Activated naive CD4-positive, alpha-beta T cell treated with anti-CD3 and anti-CD28 coated beads, Interleukin-2, amount 50 U/mL, for 72 hours (primary cell): ENCODE measurements around the gene CD1D. TPM values are rescaled to one million over a fixed set of nuclear protein-coding genes. Genes with fewer than 3 reads are reported as not detected.
"Not testable (repeated sequence)": the region's sequence is repeated elsewhere in the genome, so short reads cannot be mapped to it uniquely, and the experiment has no call there.

Source experiments
- ATAC-seq, 2 donors: fragments of 150-1000 bp; cut with Tn5 transposase; 2 replicates each; pipeline ENCODE4 v1.10.0; 2021; ENCODE audit warnings: mild to moderate bottlenecking in 2 of 2, moderate library complexity in 2 of 2
- DNase-seq, 2 donors: peaks; one replicate each; pipeline ENCODE4 v3.0.0; 2021 to 2022; ENCODE audit warnings: low spot score in 2 of 2
- H3K27ac Mint-ChIP-seq, 2 donors: one replicate each; pipeline ENCODE4 v1.8.0; 2022; ENCODE audit warnings: mild to moderate bottlenecking in 2 of 2, mixed read lengths in 2 of 2
- H3K36me3 Mint-ChIP-seq, 2 donors: one replicate each; pipeline ENCODE4 v1.8.0; 2022; ENCODE audit warnings: mixed read lengths in 2 of 2
- H3K9me3 Mint-ChIP-seq, 2 donors: one replicate each; pipeline ENCODE4 v1.8.0; 2022; ENCODE audit warnings: mixed read lengths in 2 of 2
- total RNA-seq, 2 donors: library from RNA; stranded (reverse); gene quantifications; one replicate each; pipeline ENCODE4 v1.2.3, GENCODE V29; 2022

Gene CD1D
- total RNA-seq, 2 donors from 2014 or later: not detected

GRCh38 chr1:158159597-158159996 lies 21.1 kb upstream of the CD1D start:
- Mint-ChIP-seq H3K9me3 (peaks cover 0 to 4% of the 10 kb centered on the region in 2 donors), H3K36me3 (no peaks in the 10 kb centered on the region), H3K27ac (no peak overlapping the region)
- DNase-seq (no peak), ATAC-seq (no peak)

- ATAC-seq (no peak), DNase-seq (no peak)
- no peaks in the 10 kb centered on the region for H3K36me3 Mint-ChIP-seq
- peaks cover 0 to 4% of the 10 kb centered on the region in 2 donors for H3K9me3 Mint-ChIP-seq
- H3K27ac Mint-ChIP-seq: no peak overlapping the region
These were observed 19.2 kb upstream of the CD1D start for GRCh38 chr1:158161446-158161845.

- ATAC-seq (no peak), DNase-seq (no peak)
- H3K27ac Mint-ChIP-seq: no peak overlapping the region
- no peaks in the 10 kb centered on the region for H3K36me3 Mint-ChIP-seq
- peaks cover 0 to 4% of the 10 kb centered on the region in 2 donors for H3K9me3 Mint-ChIP-seq
These were observed 17.4 kb upstream of the CD1D start for GRCh38 chr1:158163000-158163947.

- ATAC-seq (no peak), DNase-seq (no peak)
- no peak overlapping the region for H3K27ac Mint-ChIP-seq
- no peaks in the 10 kb centered on the region for H3K36me3 Mint-ChIP-seq
- no peaks in the 10 kb centered on the region for H3K9me3 Mint-ChIP-seq
These were observed 11.6 kb upstream of the CD1D start for GRCh38 chr1:158169105-158169504.

GRCh38 chr1:158175915-158176314 lies 4.8 kb upstream of the CD1D start:
- DNase-seq, H3K9me3 Mint-ChIP-seq, H3K27ac Mint-ChIP-seq, ATAC-seq: not testable (repeated sequence)
- peaks cover 0 to 11% of the 10 kb centered on the region in 2 donors for H3K36me3 Mint-ChIP-seq

GRCh38 chr1:158176399-158176798 lies 4.3 kb upstream of the CD1D start:
- Mint-ChIP-seq H3K9me3 (no peaks in the 10 kb centered on the region), H3K36me3 (peaks cover 0 to 11% of the 10 kb centered on the region in 2 donors), H3K27ac (no peak overlapping the region)
- DNase-seq: no peak
- ATAC-seq: no peak

GRCh38 chr1:158176849-158177699 lies 3.6 kb upstream of the CD1D start:
- peaks cover 0 to 11% of the 10 kb centered on the region in 2 donors for H3K36me3 Mint-ChIP-seq
- not testable (repeated sequence) for DNase-seq, ATAC-seq, H3K27ac Mint-ChIP-seq, H3K9me3 Mint-ChIP-seq

GRCh38 chr1:158177700-158178450 lies 2.8 kb upstream of the CD1D start:
- no peak overlapping the region for H3K27ac Mint-ChIP-seq
- DNase-seq (peak in 1 of 2 donors; percentile 21), ATAC-seq (peak; percentile 82 to 90)
- H3K36me3 Mint-ChIP-seq: peaks cover 0 to 11% of the 10 kb centered on the region in 2 donors
- H3K9me3 Mint-ChIP-seq: no peaks in the 10 kb centered on the region

- H3K9me3 Mint-ChIP-seq: no peaks in the 10 kb centered on the region
- H3K36me3 Mint-ChIP-seq: peaks cover 0 to 11% of the 10 kb centered on the region in 2 donors
- ATAC-seq (no peak), DNase-seq (no peak)
- H3K27ac Mint-ChIP-seq: no peak overlapping the region
These were observed 1.2 kb upstream of the CD1D start for GRCh38 chr1:158179301-158180041.

GRCh38 chr1:158181577-158181922 lies 855 bp downstream of the CD1D start:
- ATAC-seq: no peak
- DNase-seq: no peak
- H3K9me3 Mint-ChIP-seq: no peaks in the 10 kb centered on the region
- H3K36me3 Mint-ChIP-seq: peaks cover 0 to 11% of the 10 kb centered on the region in 2 donors
- no peak overlapping the region for H3K27ac Mint-ChIP-seq

GRCh38 chr1:158185770-158186169 lies 5.1 kb downstream of the CD1D start:
- Mint-ChIP-seq H3K36me3 (peaks cover 0 to 7% of the 10 kb centered on the region in 2 donors), H3K9me3 (no peaks in the 10 kb centered on the region), H3K27ac (no peak overlapping the region)
- DNase-seq: no peak
- ATAC-seq: no peak

GRCh38 chr1:158186180-158186579 lies 5.5 kb downstream of the CD1D start:
- H3K36me3 Mint-ChIP-seq: peaks cover 0 to 6% of the 10 kb centered on the region in 2 donors
- no peak overlapping the region for H3K27ac Mint-ChIP-seq
- H3K9me3 Mint-ChIP-seq: no peaks in the 10 kb centered on the region
- DNase-seq (no peak), ATAC-seq (no peak)

- peaks cover 0 to under 1% of the 10 kb centered on the region in 2 donors for H3K9me3 Mint-ChIP-seq
- H3K27ac Mint-ChIP-seq: no peak overlapping the region
- H3K36me3 Mint-ChIP-seq: peaks cover 0 to 8% of the 10 kb centered on the region in 2 donors
- DNase-seq (no peak), ATAC-seq (no peak)
These were observed 7.9 kb downstream of the CD1D start for GRCh38 chr1:158188611-158189010.

- no peak for DNase-seq
- Mint-ChIP-seq H3K36me3 (peaks cover 0 to 11% of the 10 kb centered on the region in 2 donors), H3K27ac (no peak overlapping the region), H3K9me3 (peaks cover 0 to 3% of the 10 kb centered on the region in 2 donors)
- ATAC-seq: no peak
These were observed 8.9 kb downstream of the CD1D start for GRCh38 chr1:158189624-158190023.

GRCh38 chr1:158191299-158191698 lies 10.6 kb downstream of the CD1D start:
- H3K27ac Mint-ChIP-seq: no peak overlapping the region
- peaks cover 0 to 11% of the 10 kb centered on the region in 2 donors for H3K36me3 Mint-ChIP-seq
- H3K9me3 Mint-ChIP-seq: peaks cover 0 to 3% of the 10 kb centered on the region in 2 donors
- ATAC-seq (no peak), DNase-seq (no peak)

GRCh38 chr1:158196461-158196860 lies 15.8 kb downstream of the CD1D start:
- H3K36me3 Mint-ChIP-seq: peaks cover 0 to 5% of the 10 kb centered on the region in 2 donors
- DNase-seq (no peak), ATAC-seq (no peak)
- H3K27ac Mint-ChIP-seq: no peak overlapping the region
- peaks cover 0 to 3% of the 10 kb centered on the region in 2 donors for H3K9me3 Mint-ChIP-seq
